ENCODE measurements around the gene ASTN2. TPM values are rescaled to one million over a fixed set of nuclear protein-coding genes. Genes with fewer than 3 reads are reported as not detected.

The ASTN2 gene
- total and polyA plus RNA-seq, 9 of the 15 experiments (the other 6 are each of a cell fraction or from before 2014, with no cell fraction given): 0.56 to 3.5 (median 1.9) TPM

GRCh38 chr9:116697887-116698286 is 717.0 kb downstream of the ASTN2 start:
- no peaks in the 10 kb centered on the region; the same call in 2 of the 3 replicates for H3K79me2 ChIP-seq (ENCODE audit: control insufficient read depth, insufficient read depth, low read length)
- no peak overlapping the region for H3K4me2 ChIP-seq (ENCODE audit: insufficient read depth, low read length)
- FAIRE-seq (no peak), DNase-seq (ENCODE audit: extremely low read depth in 1 of 4, low spot score in 3 of 4) (no peak), ATAC-seq (no peak)
- H3K4me1 ChIP-seq (replicated peaks in 1 of 2; ENCODE audit: control insufficient read depth in 2 of 2, insufficient read depth in 2 of 2, low read length in 2 of 2): no peaks in the 10 kb centered on the region
- WGBS (ENCODE audit: insufficient coverage, low coverage, missing lambda C conversion rate): 90% methylated on average over 16 of the region's 16 CpGs
- ChIA-PET CTCF (ENCODE audit: low intra/inter-chr PET ratio) (no interaction called here), POLR2A (interaction anchor here (0.7 to 1.3 kb wide), 2 partner anchors 10 to 1807 kb away, joined by 3 to 5 read pairs; no protein-coding TSS in a partner anchor)
- no peak overlapping the region for H3K27ac ChIP-seq (ENCODE audit: extremely low read depth, low read depth, low read length)
- H3K27me3 ChIP-seq (ENCODE audit: control insufficient read depth in 2 of 2, insufficient read depth in 2 of 2, low read length in 2 of 2): no peaks in the 10 kb centered on the region
- in situ Hi-C loops (cut with MboI) (no loop called here), intact Hi-C loops (cut with micrococcal nuclease) (no loop called here)
- peaks cover 28% of the 10 kb centered on the region for H3K36me3 ChIP-seq (ENCODE audit: control insufficient read depth, insufficient read depth, low read length)
- no peak overlapping the region for H2AFZ ChIP-seq (ENCODE audit: low read depth, low read length)
- H3K9ac ChIP-seq (ENCODE audit: insufficient read depth in 1 of 2, low read depth in 2 of 2, low read length in 2 of 2): no peak overlapping the region
- no peaks in the 10 kb centered on the region for H3K9me3 ChIP-seq (replicated peaks; ENCODE audit: control insufficient read depth, insufficient read depth, low read depth, low read length)
- BruUV-seq (replicated peaks): no TSS peak
- H3K4me3 ChIP-seq: no peak overlapping the region
- H3K9me1 ChIP-seq (ENCODE audit: control insufficient read depth, insufficient read depth, low read length): no peaks in the 10 kb centered on the region
- H4K20me1 ChIP-seq (replicated peaks; ENCODE audit: control insufficient read depth, insufficient read depth, low read length): no peaks in the 10 kb centered on the region
- TF ChIP-seq FOXP1 (CRISPR knock-in tag; IDR thresholded peaks at IDR 0.05): no peak
- TF ChIP-seq PHB (CRISPR knock-in tag; IDR thresholded peaks at IDR 0.05): no peak
- TF ChIP-seq WHSC1 (IDR thresholded peaks at IDR 0.05; ENCODE audit: low read length): no peak
- no peak for TF ChIP-seq ZNF146 (CRISPR knock-in tag; IDR thresholded peaks at IDR 0.05; ENCODE audit: unreplicated experiment)
- TF ChIP-seq, protein P1, sequence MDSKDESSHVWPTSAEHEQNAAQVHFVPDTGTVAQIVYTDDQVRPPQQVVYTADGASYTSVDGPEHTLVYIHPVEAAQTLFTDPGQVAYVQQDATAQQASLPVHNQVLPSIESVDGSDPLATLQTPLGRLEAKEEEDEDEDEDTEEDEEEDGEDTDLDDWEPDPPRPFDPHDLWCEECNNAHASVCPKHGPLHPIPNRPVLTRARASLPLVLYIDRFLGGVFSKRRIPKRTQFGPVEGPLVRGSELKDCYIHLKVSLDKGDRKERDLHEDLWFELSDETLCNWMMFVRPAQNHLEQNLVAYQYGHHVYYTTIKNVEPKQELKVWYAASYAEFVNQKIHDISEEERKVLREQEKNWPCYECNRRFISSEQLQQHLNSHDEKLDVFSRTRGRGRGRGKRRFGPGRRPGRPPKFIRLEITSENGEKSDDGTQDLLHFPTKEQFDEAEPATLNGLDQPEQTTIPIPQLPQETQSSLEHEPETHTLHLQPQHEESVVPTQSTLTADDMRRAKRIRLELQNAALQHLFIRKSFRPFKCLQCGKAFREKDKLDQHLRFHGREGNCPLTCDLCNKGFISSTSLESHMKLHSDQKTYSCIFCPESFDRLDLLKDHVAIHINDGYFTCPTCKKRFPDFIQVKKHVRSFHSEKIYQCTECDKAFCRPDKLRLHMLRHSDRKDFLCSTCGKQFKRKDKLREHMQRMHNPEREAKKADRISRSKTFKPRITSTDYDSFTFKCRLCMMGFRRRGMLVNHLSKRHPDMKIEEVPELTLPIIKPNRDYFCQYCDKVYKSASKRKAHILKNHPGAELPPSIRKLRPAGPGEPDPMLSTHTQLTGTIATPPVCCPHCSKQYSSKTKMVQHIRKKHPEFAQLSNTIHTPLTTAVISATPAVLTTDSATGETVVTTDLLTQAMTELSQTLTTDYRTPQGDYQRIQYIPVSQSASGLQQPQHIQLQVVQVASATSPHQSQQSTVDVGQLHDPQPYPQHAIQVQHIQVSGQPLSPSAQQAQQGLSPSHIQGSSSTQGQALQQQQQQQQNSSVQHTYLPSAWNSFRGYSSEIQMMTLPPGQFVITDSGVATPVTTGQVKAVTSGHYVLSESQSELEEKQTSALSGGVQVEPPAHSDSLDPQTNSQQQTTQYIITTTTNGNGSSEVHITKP (IDR thresholded peaks at IDR 0.05; ENCODE audit: partially characterized antibody): no peak
- no peak for TF ChIP-seq ZBTB5 (IDR thresholded peaks at IDR 0.05)
- TF ChIP-seq CBX3 (IDR thresholded peaks at IDR 0.05; ENCODE audit: borderline replicate concordance in 1 of 2, low read length in 2 of 2): no peak
- no peak for TF ChIP-seq SAFB (IDR thresholded peaks at IDR 0.05; ENCODE audit: borderline replicate concordance, low read depth, low read length)
- no peak for TF ChIP-seq KAT7 (CRISPR knock-in tag; IDR thresholded peaks at IDR 0.05; ENCODE audit: borderline replicate concordance)
- TF ChIP-seq MTA2 (IDR thresholded peaks at IDR 0.05; ENCODE audit: low read depth): no peak
- TF ChIP-seq ZBED1 (IDR thresholded peaks at IDR 0.05): no peak
- TF ChIP-seq STAG1 (CRISPR knock-in tag; IDR thresholded peaks at IDR 0.05; ENCODE audit: borderline replicate concordance): no peak
- TF ChIP-seq HDAC3 (IDR thresholded peaks at IDR 0.05; ENCODE audit: borderline replicate concordance, partially characterized antibody): no peak
- TF ChIP-seq ATF6 (CRISPR knock-in tag; IDR thresholded peaks at IDR 0.05): no peak
- no peak for TF ChIP-seq PKNOX1 (IDR thresholded peaks at IDR 0.05)

Measured in K562 (cell line).